ENCODE data around the gene APLP2.

APLP2 gene

DNA sequence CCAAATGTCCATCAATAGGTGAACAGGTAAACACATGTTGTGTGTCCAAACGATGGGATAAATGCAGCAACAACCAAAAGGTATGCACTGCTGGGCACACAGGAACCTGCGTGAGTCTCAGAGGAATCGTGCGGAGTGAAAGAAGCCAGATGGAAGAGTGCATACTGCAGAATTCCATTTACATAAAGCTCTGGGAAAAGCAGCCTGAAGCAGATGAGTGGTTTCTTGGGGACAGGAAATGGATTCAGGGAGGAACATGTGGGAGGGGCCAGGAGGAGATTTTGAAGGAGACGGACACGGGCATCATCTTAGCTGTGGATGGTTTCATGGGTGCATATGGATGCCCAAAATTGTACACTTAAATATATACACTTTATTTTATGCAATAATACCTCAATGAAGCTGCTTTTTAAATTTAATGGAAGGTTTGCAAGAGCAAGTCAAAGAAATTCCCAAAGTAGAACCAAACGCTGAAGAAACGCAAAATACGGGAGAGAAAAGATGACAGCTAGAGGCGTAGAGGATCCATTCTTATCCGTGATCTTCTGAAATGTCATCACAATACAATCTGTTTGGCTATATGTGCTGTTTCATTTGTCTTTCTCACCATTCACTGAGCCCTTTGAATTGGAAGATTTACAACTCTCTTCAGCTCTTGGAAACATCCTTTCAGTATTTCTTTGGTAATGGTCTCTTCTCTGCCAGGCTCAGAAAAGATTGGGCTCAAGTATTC lies 114.3 kb downstream of the APLP2 start:
- TF ChIP-seq, protein P1, sequence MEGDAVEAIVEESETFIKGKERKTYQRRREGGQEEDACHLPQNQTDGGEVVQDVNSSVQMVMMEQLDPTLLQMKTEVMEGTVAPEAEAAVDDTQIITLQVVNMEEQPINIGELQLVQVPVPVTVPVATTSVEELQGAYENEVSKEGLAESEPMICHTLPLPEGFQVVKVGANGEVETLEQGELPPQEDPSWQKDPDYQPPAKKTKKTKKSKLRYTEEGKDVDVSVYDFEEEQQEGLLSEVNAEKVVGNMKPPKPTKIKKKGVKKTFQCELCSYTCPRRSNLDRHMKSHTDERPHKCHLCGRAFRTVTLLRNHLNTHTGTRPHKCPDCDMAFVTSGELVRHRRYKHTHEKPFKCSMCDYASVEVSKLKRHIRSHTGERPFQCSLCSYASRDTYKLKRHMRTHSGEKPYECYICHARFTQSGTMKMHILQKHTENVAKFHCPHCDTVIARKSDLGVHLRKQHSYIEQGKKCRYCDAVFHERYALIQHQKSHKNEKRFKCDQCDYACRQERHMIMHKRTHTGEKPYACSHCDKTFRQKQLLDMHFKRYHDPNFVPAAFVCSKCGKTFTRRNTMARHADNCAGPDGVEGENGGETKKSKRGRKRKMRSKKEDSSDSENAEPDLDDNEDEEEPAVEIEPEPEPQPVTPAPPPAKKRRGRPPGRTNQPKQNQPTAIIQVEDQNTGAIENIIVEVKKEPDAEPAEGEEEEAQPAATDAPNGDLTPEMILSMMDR (IDR thresholded peaks at IDR 0.05) = no peak
- TF ChIP-seq ZFX (IDR thresholded peaks at IDR 0.05; ENCODE audit: borderline replicate concordance) = no peak
- no peak overlapping the region for H3K27ac ChIP-seq

DNA sequence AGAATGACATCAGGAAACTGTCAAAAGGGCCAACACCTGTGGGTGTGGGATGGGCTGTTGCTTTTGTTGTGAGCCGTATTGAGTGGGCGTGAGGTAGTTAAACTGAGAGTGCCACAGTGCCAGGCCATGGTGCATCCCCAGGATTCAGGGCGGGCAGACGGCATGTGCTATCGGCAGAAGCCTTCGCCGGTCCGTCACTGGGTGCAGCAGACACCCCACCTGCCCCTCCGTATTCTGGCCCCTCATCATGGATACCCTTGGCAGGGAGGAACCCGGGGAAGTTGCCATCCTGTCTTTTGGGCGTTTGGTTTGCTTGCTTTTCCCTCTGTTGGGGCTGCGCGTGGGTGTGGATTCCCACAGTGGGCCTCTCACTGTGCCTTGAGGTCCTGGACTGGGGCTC lies 117.4 kb downstream of the APLP2 start:
- no peak overlapping the region for H3K27ac ChIP-seq
- TF ChIP-seq, protein P1 (IDR thresholded peaks at IDR 0.05) = no peak
- no peak for TF ChIP-seq ZFX (IDR thresholded peaks at IDR 0.05; ENCODE audit: borderline replicate concordance)

DNA sequence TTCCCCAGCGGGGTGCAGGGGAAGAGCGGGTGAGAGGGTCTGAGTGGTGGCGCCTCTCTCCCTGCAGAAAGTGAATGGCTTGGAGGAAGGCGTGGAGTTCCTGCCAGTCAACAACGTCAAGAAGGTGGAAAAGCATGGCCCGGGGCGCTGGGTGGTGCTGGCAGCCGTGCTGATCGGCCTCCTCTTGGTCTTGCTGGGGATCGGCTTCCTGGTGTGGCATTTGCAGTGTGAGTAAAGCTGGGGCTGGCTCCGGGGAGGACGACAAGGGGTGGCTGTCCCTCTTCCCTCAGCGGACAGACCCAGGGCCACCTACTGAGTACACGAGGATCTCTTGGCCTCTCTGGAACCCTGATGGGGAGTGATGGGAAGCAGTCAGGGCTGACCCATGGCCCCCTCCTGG lies 118.4 kb downstream of the APLP2 start:
- no peak for TF ChIP-seq ZFX (IDR thresholded peaks at IDR 0.05; ENCODE audit: borderline replicate concordance)
- TF ChIP-seq, protein P1 (IDR thresholded peaks at IDR 0.05) = no peak
- H3K27ac ChIP-seq = no peak overlapping the region

DNA sequence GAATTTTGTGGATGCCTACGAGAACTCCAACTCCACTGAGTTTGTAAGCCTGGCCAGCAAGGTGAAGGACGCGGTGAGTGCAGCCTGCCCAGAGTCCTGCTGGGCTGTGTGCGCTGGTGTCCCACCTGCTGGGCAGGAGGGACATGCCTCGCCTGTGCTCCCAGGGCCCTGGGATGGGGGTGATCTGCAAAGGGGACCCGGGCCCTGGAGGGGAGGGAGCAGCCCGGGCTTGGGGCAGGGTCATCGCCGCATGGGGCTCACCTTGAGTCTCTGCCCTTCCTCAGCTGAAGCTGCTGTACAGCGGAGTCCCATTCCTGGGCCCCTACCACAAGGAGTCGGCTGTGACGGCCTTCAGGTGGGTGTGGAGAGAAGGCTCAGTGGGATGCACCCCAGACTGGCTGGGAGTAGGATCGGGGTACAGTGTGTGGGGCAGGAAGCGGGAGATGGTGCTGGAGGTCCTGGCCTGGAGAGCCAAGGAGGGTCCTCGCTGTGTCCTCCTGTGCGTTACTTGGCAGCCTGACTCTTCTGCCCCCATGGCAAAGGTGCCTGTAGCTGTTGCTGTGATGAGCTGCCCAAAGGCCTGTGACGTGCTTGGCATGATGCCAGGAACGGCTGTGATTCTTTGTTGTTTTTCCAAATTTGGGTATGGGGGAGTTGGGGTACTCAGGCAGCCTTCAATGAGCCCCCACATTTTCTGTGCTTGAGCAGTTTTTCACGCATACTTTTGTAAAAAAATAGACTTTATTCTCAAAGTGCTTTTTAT lies 119.1 kb downstream of the APLP2 start:
- no peak overlapping the region for H3K27ac ChIP-seq
- no peak for TF ChIP-seq ZFX (IDR thresholded peaks at IDR 0.05; ENCODE audit: borderline replicate concordance)
- TF ChIP-seq, protein P1 (IDR thresholded peaks at IDR 0.05) = no peak

DNA sequence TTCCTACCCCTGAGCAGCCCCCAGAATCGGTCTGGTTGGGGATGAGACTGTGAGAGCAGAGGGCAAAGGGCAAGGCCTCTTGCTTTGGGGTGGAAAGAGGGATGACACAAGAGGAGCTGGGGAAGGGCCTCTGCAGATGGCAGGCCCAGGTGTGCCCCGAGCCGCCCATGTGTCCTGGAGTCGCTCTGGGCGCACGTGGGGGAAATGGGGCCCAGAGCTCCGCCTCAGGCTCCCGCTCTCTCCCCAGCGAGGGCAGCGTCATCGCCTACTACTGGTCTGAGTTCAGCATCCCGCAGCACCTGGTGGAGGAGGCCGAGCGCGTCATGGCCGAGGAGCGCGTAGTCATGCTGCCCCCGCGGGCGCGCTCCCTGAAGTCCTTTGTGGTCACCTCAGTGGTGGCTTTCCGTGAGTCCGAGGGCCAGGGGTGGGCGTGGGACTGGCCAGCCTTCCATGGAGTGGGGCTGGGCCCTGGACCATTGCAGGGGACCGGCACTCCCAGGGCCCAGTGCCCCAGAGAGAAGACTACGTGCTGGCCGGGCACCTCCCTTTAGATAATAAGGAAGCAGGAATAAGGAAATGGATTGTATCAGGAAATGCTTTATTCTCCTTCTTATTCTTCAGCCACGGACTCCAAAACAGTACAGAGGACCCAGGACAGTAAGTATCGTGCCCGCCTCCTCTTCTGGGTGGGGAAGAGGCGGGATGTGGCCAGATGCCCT lies 120.0 kb downstream of the APLP2 start:
- H3K27ac ChIP-seq = no peak overlapping the region
- TF ChIP-seq, protein P1 (IDR thresholded peaks at IDR 0.05) = no peak
- no peak for TF ChIP-seq ZFX (IDR thresholded peaks at IDR 0.05; ENCODE audit: borderline replicate concordance)

DNA sequence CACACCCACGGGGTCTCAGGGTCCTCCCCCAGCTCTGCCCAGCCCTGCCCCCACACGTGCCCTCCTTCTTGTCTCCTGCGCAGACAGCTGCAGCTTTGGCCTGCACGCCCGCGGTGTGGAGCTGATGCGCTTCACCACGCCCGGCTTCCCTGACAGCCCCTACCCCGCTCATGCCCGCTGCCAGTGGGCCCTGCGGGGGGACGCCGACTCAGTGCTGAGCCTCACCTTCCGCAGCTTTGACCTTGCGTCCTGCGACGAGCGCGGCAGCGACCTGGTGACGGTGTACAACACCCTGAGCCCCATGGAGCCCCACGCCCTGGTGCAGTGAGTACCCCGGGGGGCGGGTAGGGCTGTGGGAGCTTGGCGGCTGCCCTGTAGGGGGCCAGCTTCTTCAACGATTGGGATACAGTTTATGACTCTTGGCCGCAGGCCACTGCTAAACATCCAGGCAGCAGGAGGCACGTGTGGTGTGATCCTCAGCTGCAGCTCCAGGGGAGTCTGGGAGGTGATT lies 120.7 kb downstream of the APLP2 start:
- H3K27ac ChIP-seq = no peak overlapping the region
- no peak for TF ChIP-seq ZFX (IDR thresholded peaks at IDR 0.05; ENCODE audit: borderline replicate concordance)
- TF ChIP-seq, protein P1 (IDR thresholded peaks at IDR 0.05) = no peak
